GM18519 (cell line): ENCODE measurements around the gene B9D2.

Experiments used
- ATAC-seq: cut with Tn5 transposase; IDR thresholded peaks from one replicate; pipeline ENCODE4 v1.9.1; 2021; ENCODE audit warnings: mild to moderate bottlenecking, moderate library complexity; ENCODE audit not compliant: unreplicated experiment, low FRiP score

Gene B9D2

DNA sequence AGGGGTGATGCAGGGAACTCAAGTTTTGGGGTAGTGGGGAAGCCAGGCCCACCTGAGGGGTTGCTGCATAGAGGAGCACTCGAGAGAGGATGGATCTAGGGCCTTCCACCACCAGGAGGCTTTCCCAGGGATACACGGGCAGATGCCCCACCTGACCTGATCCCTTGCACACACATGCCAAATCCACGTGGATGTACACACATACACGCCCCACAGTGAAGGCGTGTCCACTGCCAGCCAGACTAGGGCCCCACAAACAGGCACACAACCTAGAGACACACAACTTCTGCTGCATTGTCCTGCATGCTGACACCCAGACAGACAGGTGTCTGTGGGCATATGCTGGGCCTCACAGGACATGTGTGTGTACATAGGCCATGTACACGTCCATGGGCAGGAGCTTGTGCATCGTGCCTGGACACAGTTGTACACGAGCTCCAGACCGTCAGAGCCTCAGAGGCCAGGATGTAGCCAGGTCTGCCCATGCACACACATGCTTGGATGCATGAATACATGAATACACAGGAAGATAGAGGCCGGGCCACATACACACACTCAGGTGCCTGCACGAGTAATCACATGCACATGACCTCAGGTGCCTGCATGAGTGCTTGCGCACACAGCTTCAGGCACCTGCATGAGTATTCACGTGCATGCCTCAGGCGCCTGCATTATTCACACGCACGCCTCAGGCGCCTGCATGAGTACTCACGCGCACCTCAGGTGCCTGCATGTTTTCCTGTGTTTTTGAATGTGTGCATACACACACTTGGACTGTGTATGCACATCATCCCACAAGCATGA is 45.1 kb downstream of the B9D2 start:
- no peak for ATAC-seq

DNA sequence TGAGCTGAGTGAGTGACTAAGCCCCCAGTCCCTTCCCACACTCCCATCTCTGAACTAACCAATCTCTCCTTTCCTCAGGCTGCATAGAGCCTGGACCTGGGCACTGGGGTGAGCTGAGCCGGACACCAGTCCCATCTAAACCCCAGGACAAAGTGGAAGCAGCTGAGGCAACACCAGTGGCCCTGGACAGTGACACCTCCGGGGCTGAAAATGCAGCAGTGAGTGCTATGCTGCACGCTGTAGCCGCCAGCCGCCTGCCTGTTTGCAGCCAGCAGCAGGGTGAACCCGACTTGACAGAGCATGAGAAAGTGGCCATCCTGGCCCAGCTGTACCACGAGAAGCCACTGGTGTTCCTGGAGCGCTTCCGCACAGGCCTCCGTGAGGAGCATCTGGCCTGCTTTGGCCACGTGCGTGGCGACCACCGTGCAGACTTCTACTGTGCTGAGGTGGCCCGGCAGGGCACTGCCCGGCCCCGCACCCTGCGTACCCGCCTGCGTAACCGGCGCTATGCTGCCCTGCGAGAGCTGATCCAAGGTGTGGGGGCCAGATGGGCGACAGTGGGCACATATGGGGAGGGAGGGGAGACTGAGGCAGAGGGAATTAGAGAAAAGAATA is 47.5 kb downstream of the B9D2 start:
- no peak for ATAC-seq

DNA sequence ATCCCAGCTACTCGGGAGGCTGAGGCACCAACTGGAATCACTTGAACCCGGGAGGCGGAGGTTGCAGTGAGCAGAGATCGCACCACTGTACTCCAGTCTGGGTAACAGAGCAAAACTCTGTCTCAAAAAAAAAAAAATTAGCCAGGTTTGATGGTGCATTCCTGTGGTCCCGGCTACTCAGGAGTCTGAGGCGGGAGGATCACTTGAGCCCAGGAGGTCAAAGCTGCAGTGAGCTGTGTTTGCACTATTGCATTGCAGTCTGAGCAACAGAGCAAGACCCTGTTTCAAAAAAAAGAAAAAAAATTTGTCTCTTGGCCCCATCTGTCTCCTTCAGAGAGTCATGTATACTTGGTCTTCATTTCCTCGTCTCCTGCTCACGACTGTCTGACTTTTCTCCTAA is 52.3 kb downstream of the B9D2 start:
- ATAC-seq: no peak

DNA sequence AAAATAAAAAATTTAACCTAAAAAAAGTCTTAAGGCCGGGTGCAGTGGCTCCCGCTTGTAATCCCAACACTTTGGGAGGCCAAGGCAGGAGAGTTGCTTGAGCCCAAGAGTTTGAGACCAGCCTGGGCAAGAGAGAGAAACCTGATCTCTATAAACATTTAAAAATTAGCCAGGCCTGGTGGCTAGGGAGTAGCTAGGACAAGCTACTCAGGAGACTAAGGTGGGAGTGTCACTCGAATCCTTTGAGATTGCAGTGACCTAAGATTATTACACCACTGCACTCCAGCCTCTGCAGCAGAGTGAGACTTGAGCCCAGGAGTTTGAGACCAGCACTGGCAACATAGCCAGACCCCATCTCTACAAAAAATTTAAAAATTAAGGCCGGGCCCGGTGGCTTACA is 52.9 kb downstream of the B9D2 start:
- ATAC-seq: no peak

DNA sequence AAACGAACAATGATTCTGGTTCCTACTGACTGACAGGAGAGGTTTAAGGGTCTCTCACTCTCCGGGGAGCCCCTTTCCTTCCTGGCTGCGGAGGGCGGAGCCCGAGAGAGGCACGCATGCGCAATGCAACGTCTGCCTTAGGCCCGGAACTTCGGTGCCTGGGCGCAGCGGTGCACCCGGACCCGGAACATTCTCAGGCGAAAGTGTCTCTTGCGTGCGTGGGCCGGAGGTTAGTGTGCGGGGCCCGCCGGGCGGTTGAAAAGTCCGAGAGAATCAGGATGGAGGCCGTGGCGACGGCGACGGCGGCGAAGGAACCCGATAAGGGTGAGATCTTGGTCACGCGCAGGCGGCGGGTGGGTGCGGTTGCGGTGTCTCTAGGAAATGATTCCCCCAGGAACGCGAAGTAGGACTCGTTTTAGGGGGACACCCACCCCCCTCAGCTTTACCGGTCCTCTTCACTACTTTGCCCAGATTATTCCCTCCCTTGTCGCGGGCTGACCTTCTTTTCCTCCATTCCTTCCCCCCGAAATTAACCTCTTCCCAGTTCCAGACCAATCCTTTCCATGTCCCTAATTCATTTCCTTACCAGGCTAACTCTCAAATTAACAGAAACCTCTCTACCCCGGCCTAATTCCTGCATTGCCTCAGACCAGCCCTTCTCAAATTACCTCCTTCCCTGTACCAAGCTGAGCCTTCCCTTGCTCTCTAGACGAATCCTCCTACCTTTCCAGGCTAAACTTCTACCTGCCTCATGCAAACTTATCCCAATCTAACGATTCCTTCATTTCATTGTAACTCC is 53.7 kb downstream of the B9D2 start, which contains the start of gene CCDC97:
TSS of gene CCDC97 (plus strand) at position 140 of the 799 bp plus-strand sequence. CDS start at position 279, 139 bp downstream.
- ATAC-seq: peak; percentile 69

DNA sequence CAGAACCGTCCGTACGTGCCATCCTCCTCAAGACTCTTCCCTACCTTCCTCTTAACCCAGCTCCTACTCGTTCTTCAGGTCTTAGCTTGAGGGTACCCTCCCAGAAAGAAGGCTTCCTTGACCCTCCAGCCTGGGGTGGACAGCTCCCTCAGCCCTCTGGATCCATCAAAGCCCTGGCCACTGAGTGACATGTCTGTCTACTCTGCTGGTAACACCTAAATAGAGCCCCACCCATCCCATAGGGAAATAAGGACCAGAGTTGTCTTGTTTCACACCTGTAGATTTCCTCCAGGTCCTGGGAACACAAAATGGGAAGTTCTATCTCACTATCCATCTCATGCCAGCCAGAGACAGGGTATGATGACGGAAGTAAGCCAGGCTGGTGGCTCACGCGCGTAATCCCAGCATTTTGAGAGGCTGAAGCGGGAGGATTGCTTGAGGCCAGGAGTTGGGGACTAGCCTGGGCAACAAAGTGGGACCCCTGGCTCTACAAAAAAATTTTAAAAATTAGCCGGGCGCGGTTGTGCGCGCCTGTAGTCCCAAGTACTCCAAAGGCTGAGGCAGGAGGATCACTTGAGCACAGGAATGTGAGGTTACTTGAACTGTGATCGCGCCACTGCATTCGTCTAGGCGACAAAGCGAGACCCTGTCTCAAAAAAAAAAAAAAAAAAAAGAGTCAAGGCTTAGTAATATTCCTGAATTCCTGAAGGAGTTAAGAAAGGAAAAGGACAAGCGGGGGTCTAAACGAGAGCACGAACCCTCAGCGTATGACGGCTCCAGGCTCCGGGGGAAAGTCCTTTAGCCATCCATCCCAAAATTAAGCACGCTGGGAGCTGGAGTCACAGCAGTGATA is 54.5 kb downstream of the B9D2 start:
- ATAC-seq: no peak

DNA sequence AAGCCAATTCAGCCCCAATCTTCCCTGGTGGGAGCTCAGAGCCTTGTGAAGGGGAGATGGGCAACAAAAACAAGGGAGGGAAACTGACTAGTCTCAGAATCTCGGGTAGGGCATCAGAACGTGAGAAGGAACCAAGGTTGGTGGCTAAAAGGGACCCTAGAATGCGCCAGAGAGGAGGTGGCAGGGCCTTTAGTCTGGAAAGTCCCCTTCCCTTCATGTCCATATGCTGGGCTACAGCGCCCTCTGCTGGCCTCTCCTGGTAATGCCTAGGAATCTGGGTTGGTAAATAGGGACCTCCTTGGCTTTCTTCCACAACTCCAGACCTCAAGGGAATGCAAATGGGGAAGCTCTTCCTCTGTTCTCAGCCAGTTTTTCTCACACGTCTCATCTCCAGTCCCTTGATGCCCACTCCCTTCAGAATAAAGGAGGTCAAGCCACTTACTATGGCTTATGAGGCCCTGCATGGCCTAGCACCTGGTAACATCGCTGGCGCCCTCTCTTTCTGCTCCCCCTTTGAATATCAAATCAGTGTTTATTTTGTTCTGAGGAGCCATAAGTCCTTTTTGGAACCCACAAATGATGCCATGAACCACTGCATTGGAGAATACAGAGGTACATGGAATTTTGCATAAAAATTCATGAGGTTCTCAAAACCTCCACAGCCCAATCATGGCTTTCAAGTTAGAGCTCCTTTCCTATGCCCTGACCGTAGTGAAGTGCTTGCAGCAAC is 55.3 kb downstream of the B9D2 start:
- no peak for ATAC-seq

DNA sequence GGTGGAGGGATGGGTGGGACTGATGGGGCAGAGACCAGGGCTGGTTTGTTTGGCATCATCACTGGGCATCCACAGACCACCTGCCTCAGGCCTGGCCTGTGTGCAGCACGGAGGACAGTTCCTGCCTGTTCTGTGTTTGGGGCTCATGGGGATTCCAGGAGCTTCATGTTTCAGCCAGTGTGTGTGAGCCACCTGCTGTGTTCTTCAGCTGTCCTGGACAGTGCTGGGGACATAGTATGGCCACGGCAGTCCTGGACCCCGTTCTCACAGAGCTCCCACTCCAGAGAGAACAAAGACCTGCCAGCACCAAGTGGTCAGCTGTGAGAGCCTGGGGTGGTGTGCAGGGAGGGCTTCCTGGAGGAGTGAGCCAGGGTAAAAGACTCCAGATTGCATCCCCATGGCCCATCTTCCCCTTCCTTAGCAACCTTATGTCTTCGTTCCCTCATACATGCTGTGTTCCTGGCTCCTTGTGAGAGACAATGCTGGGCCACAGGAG is 55.9 kb downstream of the B9D2 start:
- no peak for ATAC-seq

DNA sequence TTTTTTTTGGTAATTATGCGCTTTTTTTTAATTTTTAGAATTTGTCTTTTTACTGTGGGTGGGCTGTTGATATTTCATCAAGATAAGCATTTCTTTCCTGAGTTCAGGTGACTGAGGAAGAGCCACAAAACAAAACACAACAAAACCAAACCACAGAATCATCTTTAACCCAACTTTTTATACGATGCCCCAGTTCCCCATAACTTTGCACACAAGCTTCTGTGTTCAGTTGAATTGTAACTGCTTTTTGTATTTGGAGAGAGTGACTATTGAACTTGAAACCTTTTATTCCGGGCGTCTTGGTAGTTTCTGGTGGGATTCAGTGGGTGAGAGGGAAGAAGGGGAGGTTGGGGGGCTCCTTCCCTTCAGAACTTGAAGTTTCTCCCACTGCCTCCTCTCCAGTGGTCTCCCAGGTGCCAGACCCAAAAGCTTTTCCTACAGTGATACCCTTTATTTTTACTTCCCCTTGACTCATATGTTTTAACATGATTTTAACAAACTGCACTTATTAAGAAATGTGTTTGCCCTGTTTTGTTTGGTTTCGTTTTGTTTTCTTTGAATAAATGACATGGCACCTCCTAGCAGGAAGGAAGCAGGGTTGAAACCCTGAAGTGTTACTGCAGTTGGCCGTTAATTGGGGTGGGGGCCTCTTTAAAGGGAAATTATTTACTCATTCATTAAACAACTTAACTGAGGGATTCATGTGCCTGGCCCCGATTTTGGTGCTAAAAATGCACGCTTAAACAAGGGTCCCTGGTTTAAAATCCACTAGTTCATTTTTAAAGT is 56.7 kb downstream of the B9D2 start:
- no peak for ATAC-seq

DNA sequence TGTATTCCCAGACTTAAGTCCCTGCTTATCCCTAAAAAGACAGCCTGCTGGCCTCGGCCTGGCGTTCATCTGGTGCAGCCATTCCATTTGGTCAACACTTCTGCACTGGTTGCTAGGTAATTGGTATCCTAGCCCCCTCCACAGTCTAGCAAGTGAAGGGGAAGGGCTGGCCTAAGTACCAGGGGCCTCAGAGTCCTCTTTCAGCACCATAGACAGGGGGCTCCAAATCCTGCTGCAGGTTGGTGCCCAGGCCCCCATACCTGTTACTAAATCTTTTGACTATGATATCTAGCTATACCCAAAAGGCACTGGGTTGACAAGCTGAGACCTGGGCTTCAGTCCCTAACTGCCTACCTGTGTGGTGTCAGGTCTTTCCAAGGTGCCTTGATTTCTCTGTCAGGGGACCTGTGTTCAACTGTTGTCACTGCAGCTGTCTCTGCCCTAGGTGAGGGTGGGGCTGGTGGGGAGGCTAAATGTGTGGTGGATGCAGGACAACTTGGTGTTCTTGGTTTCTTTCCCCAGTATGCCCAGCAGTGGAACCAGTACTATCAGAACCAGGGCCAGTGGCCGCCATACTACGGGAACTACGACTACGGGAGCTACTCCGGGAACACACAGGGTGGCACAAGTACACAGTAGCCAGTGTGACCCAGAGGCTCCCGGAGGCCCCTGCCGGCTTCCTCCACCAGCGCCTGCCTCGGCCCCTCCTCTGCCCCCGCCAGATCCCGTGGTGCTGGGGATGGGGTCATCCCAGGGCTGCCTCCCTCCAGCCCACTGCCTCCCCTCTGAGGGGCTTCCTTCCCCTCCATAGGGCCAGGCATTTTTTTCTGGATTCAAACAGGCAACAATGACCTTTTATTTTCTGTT is 57.8 kb downstream of the B9D2 start:
- ATAC-seq: no peak

DNA sequence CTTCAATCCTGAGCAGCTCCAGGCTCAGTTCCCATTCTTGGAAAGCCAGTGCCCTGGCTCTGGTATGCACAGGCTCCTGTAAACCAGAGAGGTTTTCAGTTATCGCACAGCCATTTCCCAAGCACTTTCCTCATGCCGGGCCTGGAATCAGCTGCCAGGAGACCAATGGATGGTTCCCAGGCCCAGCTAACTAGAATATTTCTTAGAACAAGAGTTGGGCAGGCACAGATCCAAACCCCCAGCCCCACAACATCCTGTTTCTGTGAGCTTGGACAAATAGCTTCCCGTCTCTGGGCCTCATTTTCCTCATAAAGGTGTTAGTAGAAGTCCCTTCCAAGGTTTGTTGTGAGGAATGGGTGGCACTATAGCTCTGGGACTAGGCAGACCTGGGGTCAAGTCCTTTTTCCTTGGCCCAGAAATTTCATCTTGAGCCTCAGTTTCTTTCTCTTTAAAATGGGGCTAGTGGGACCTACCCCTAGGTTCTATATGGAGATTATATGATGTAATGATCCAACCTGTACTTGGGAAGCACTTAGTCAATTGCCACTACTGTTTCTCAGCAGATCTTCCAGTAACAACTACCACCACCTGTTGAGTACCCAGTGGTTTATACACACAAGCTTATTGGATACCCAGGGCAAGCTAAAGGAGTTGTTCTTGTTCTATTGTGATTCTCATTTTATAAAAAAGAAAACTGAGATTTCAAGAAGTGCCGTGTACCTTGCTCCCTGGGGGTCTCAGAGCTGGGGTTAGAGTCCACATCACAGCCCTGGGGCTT is 59.1 kb downstream of the B9D2 start:
- no peak for ATAC-seq
